Ishikawa (cell line): ENCODE data around the gene GFRA1.

ENCODE experiments used
- CREB1 ChIP-seq: IDR thresholded peaks from 2 replicates; pipeline ENCODE4 v1.6.1; 2012; ENCODE audit warnings: low read depth
- EGR1 ChIP-seq: IDR thresholded peaks from 2 replicates; pipeline ENCODE4 v1.6.1; 2012
- EP300 ChIP-seq: IDR thresholded peaks from 2 replicates; pipeline ENCODE4 v1.6.1; 2012; ENCODE audit warnings: borderline replicate concordance
- FOXM1 ChIP-seq: IDR thresholded peaks from 2 replicates; pipeline ENCODE4 v1.6.1; 2012; ENCODE audit warnings: low read depth, borderline replicate concordance
- MAX ChIP-seq: IDR thresholded peaks from 2 replicates; pipeline ENCODE4 v1.6.1; 2012
- NFIC ChIP-seq: IDR thresholded peaks from 2 replicates; pipeline ENCODE4 v1.6.1; 2012
- RAD21 ChIP-seq: IDR thresholded peaks from 2 replicates; pipeline ENCODE4 v1.6.1; 2012; ENCODE audit warnings: low read depth
- TCF12 ChIP-seq: IDR thresholded peaks from 2 replicates; pipeline ENCODE4 v1.6.1; 2012; ENCODE audit warnings: low read depth
- TEAD4 ChIP-seq: IDR thresholded peaks from 2 replicates; pipeline ENCODE4 v1.6.1; 2012
- YY1 ChIP-seq: IDR thresholded peaks from 2 replicates; pipeline ENCODE4 v1.6.1; 2012; ENCODE audit warnings: low read depth
- ZBTB7A ChIP-seq: IDR thresholded peaks from 2 replicates; pipeline ENCODE4 v1.6.1; 2012; ENCODE audit warnings: low read depth
- TF ChIP-seq, protein P1 (sequence below): IDR thresholded peaks from 2 replicates; pipeline ENCODE4 v1.6.1; 2012
- TF ChIP-seq, protein P2 (sequence below): IDR thresholded peaks from 2 replicates; pipeline ENCODE4 v1.6.1; 2012; ENCODE audit warnings: low read depth, mild to moderate bottlenecking

Gene GFRA1

GRCh38 chr10:116132780-116133399 is 140.1 kb downstream of the GFRA1 start:
- no peak for TF ChIP-seq NFIC
- no peak for TF ChIP-seq FOXM1
- TF ChIP-seq CREB1 = no peak

GRCh38 chr10:116130006-116130405 is 143.0 kb downstream of the GFRA1 start:
- TF ChIP-seq YY1 (no peak), TCF12 (no peak), CREB1 (no peak), EP300 (no peak), MAX (no peak), FOXM1 (no peak), EGR1 (no peak), ZBTB7A (no peak)
- TF ChIP-seq, protein P1, sequence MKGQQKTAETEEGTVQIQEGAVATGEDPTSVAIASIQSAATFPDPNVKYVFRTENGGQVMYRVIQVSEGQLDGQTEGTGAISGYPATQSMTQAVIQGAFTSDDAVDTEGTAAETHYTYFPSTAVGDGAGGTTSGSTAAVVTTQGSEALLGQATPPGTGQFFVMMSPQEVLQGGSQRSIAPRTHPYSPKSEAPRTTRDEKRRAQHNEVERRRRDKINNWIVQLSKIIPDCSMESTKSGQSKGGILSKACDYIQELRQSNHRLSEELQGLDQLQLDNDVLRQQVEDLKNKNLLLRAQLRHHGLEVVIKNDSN = no peak
- TF ChIP-seq, protein P2, sequence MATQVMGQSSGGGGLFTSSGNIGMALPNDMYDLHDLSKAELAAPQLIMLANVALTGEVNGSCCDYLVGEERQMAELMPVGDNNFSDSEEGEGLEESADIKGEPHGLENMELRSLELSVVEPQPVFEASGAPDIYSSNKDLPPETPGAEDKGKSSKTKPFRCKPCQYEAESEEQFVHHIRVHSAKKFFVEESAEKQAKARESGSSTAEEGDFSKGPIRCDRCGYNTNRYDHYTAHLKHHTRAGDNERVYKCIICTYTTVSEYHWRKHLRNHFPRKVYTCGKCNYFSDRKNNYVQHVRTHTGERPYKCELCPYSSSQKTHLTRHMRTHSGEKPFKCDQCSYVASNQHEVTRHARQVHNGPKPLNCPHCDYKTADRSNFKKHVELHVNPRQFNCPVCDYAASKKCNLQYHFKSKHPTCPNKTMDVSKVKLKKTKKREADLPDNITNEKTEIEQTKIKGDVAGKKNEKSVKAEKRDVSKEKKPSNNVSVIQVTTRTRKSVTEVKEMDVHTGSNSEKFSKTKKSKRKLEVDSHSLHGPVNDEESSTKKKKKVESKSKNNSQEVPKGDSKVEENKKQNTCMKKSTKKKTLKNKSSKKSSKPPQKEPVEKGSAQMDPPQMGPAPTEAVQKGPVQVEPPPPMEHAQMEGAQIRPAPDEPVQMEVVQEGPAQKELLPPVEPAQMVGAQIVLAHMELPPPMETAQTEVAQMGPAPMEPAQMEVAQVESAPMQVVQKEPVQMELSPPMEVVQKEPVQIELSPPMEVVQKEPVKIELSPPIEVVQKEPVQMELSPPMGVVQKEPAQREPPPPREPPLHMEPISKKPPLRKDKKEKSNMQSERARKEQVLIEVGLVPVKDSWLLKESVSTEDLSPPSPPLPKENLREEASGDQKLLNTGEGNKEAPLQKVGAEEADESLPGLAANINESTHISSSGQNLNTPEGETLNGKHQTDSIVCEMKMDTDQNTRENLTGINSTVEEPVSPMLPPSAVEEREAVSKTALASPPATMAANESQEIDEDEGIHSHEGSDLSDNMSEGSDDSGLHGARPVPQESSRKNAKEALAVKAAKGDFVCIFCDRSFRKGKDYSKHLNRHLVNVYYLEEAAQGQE = no peak

- no peak for TF ChIP-seq FOXM1
These were observed 145.9 kb downstream of the GFRA1 start for GRCh38 chr10:116126954-116127695.

DNA sequence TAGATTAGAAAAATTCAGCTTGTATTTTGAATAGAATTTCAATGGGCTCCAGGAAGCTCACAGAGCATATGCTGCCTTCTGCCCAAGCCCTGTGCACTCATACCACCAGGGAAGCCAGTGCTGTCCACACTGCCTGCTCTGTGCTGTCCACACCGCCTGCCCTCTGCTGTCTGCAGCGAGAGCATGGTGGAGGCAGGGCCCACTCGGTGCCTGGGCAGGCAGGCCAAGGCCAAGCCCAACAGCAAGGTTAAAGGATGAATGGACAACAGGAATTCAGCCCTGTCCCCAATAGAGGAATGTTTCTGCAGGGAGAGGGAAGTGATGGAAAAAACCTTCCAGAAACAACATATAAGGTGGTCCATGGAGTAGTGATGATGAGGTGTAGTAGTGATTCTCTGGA is 146.8 kb downstream of the GFRA1 start:
- no peak for TF ChIP-seq NFIC
- TF ChIP-seq, protein P2 = no peak

DNA sequence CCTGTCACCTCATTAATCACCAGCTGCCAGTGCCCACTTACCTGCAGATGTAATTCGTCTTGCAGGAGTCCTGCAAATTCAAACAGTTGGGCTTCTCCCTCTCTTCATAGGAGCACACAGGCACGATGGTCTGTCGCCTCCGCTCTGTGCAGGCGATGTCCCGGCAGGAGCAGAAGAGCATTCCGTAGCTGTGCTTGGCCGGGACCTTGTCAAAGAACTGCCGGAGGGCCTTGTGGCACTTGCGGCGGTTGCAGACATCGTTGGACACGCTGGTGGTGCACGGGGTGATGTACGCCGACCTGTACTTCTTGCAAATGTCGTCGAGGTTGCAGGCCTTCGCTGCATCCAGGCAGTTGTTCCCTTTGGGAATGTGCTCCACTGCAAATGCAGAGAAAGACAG is 147.8 kb downstream of the GFRA1 start:
- TF ChIP-seq RAD21 = no peak
- no peak for TF ChIP-seq MAX
- no peak for TF ChIP-seq YY1
- TF ChIP-seq, protein P2 = no peak
- no peak for TF ChIP-seq EP300

DNA sequence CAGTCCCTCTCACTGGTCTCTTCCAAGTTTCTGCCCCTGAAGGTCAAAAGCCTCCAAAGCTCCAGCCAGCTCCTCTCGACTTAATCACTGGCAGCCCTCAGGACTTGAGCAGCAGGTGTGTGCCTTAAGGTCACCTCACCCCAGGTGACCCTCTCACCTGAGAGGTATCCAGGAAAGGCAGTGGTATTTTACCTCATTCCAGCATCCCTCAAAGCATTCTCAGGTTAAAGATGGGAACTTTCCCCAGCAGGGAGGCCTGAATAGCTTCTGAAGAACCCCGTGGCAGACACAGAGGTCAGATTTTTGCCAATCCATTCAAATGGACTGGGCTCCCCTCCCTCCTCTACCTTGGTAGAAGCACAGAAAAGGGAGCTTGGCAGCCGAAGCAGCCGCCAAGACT is 148.2 kb downstream of the GFRA1 start:
- TF ChIP-seq TCF12 = no peak
- no peak for TF ChIP-seq ZBTB7A
- TF ChIP-seq YY1 = no peak
- no peak for TF ChIP-seq EP300
- TF ChIP-seq, protein P2 = no peak
- TF ChIP-seq TEAD4 = no peak
- TF ChIP-seq NFIC = no peak
- no peak for TF ChIP-seq CREB1
- no peak for TF ChIP-seq EGR1
- TF ChIP-seq, protein P1 = no peak
- no peak for TF ChIP-seq MAX
- TF ChIP-seq FOXM1 = no peak
